ENCODE results near the gene SOX4.
"Not testable (repeated sequence)": the region's sequence is repeated elsewhere in the genome, so short reads cannot be mapped to it uniquely, and the experiment has no call there.

Gene SOX4

GRCh38 chr6:21593412-21593926 lies at the start of gene SOX4:
TSS of gene SOX4 (plus strand) at chr6:21593751. CDS start at chr6:21594535, 784 bp downstream.
- no peak for DNase-seq (ENCODE audit: low read depth)

- not testable (repeated sequence) for DNase-seq (ENCODE audit: low read depth)
These were observed 41.3 kb upstream of the SOX4 start for GRCh38 chr6:21552286-21552685.

GRCh38 chr6:21554286-21554685 lies 39.3 kb upstream of the SOX4 start:
- no peak for DNase-seq (ENCODE audit: low read depth)

GRCh38 chr6:21555197-21555596 lies 38.4 kb upstream of the SOX4 start:
- DNase-seq (ENCODE audit: low read depth), result no peak

GRCh38 chr6:21556511-21556910 lies 37.0 kb upstream of the SOX4 start:
- no peak for DNase-seq (ENCODE audit: low read depth)

GRCh38 chr6:21556968-21557721 lies 36.4 kb upstream of the SOX4 start:
- DNase-seq (ENCODE audit: low read depth), result no peak

GRCh38 chr6:21559238-21559637 lies 34.3 kb upstream of the SOX4 start:
- no peak for DNase-seq (ENCODE audit: low read depth)

GRCh38 chr6:21560249-21560648 lies 33.3 kb upstream of the SOX4 start:
- DNase-seq (ENCODE audit: low read depth), result no peak

- no peak for DNase-seq (ENCODE audit: low read depth)
These were observed 28.1 kb upstream of the SOX4 start for GRCh38 chr6:21565431-21565830.

- DNase-seq (ENCODE audit: low read depth), result no peak
These were observed 15.0 kb upstream of the SOX4 start for GRCh38 chr6:21578523-21578922.

GRCh38 chr6:21582651-21583050 lies 10.9 kb upstream of the SOX4 start:
- no peak for DNase-seq (ENCODE audit: low read depth)

GRCh38 chr6:21586300-21586699 lies 7.3 kb upstream of the SOX4 start:
- DNase-seq (ENCODE audit: low read depth), result no peak

GRCh38 chr6:21586740-21587178 lies 6.8 kb upstream of the SOX4 start:
- no peak for DNase-seq (ENCODE audit: low read depth)

GRCh38 chr6:21587179-21587960 lies 6.2 kb upstream of the SOX4 start:
- DNase-seq (ENCODE audit: low read depth), result no peak

GRCh38 chr6:21587961-21588480 lies 5.5 kb upstream of the SOX4 start:
- DNase-seq (ENCODE audit: low read depth), result no peak

- no peak for DNase-seq (ENCODE audit: low read depth)
These were observed 4.8 kb upstream of the SOX4 start for GRCh38 chr6:21588481-21589351.

- peak; percentile 64 for DNase-seq (ENCODE audit: low read depth)
These were observed 3.9 kb upstream of the SOX4 start for GRCh38 chr6:21589352-21590345.

GRCh38 chr6:21590346-21590745 lies 3.2 kb upstream of the SOX4 start:
- DNase-seq (ENCODE audit: low read depth), result no peak

- DNase-seq (ENCODE audit: low read depth), result no peak
These were observed 2.1 kb upstream of the SOX4 start for GRCh38 chr6:21591446-21591845.

- DNase-seq (ENCODE audit: low read depth), result no peak
These were observed 598 bp upstream of the SOX4 start for GRCh38 chr6:21592953-21593352.
